GM18499 (cell line): ENCODE results near the gene HSD17B14.
"Not testable (repeated sequence)": the region's sequence is repeated elsewhere in the genome, so short reads cannot be mapped to it uniquely, and the experiment has no call there.

Experiments
- ATAC-seq: cut with Tn5 transposase; IDR thresholded peaks from one replicate; pipeline ENCODE4 v1.9.1; 2021; ENCODE audit warnings: moderate number of reproducible peaks; ENCODE audit not compliant: insufficient read depth, unreplicated experiment

Gene HSD17B14

DNA sequence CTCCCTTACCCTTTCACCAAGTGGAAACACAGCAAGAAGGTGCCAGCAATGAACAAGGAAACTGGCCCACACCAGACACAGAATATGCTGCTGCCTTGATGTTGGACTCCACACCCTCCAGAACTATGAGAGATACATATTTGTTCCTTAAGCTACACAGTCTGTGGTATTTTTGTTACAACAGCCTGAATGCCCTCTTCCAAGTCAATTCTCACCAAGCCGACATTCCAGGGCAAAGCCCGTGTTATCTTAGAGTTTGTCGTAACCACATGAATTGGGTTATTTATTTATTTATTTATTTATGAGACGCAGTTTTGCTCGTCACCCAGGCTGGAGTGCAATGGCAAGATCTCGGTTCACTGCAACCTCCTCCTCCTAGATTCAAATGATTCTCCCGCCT, 66.0 kb downstream of the HSD17B14 start:
- ATAC-seq, result no peak

DNA sequence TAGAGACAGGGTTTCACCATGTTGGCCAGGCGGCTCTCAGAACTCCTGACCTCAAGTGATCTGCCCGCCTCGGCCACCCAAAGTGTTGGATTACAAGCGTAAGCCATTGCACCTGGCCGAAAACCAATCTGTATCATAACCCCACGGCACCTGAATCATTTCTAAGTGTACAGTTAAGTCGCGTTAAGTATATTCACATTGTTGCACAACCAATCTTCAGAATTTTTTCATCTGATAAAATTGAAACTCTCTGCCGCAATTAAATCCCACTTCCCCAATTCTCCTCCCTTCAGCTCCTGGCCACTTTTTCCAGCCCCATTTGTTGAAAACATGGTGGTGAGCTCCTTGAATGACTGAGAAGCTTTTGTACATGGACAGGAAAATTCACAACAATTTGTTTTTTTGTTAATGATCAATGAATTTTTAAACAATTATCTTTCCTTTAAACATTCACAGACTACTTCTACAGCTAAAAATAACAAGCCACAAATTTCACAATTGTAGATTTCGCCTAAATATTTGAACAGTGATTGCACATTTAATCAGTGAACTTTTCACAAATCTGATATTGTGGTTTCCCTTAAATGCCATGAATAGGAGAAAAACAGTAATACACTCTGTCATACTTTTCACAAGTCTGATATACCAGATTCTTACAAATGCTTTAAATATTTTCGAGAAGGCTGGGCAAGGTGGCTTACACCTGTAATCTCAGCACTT, 67.1 kb downstream of the HSD17B14 start:
- no peak for ATAC-seq

DNA sequence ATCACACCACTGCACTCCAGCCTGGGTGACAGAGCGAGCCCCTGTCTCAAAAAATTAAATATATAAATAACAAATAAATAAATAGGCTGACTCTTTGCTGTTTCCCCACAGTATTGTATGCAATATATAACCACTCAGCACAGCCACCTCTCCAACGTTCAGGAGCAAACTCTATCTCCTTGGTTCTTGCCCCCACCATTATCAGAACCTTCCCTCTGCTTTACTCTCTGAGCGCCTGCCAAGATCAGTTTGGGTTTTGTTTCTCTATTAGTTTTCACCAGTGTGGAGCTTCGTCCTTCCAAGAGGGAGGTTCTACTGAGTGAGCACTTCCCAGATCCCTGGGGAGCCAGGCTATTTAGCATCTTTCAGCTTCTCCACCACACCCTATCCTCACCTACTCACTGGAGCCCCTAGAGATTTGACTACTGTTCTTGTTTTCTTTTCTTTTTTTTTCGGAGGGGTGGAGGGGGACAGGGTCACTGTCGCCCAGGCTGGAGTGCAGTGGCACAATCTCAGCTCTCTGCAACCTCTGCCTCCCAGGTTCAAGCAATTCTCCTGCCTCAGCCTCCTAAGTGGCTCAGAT, 68.0 kb downstream of the HSD17B14 start:
- not testable (repeated sequence) for ATAC-seq

DNA sequence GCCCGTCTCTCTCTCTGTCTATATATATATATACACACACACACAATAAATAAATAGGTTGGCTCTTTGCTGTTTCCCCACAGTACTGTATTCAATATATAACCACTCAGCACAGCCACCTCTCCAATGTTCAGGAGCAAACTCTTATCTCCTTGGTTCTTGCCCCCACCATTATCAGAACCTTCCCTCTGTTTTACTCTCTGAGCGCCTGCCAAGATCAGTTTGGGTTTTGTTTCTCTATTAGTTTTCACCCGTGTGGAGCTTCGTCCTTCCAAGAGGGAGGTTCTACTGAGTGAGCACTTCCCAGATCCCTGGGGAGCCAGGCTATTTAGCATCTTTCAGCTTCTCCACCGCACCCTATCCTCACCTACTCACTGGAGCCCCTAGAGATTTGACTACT, 70.5 kb downstream of the HSD17B14 start:
- ATAC-seq, result not testable (repeated sequence)
